Measurements from ENCODE around the gene QRFP.
A peak's percentile ranks its signal among the peaks of the same experiment; 100 is the strongest.

QRFP gene

GRCh38 chr9:130903194-130904069 is 6.8 kb upstream of the QRFP start:
- DNase-seq, result no peak

GRCh38 chr9:130902204-130903185 is 5.9 kb upstream of the QRFP start:
- no peak for DNase-seq

GRCh38 chr9:130901498-130902203 is 5.0 kb upstream of the QRFP start:
- no peak for DNase-seq

- no peak for DNase-seq
Measured at GRCh38 chr9:130900701-130901497, 4.3 kb upstream of the QRFP start.

GRCh38 chr9:130899051-130899748 is 2.6 kb upstream of the QRFP start:
- DNase-seq, result no peak

- DNase-seq, result no peak
Measured at GRCh38 chr9:130898552-130898852, 1.9 kb upstream of the QRFP start.

GRCh38 chr9:130897848-130898551 is 1.4 kb upstream of the QRFP start:
- DNase-seq, result no peak

- no peak for DNase-seq
Measured at GRCh38 chr9:130897105-130897751, 616 bp upstream of the QRFP start.

GRCh38 chr9:130895481-130896232 is 955 bp downstream of the QRFP start:
- DNase-seq, result no peak

GRCh38 chr9:130895038-130895437 is 1.6 kb downstream of the QRFP start:
- no peak for DNase-seq

GRCh38 chr9:130894546-130894945 is 2.1 kb downstream of the QRFP start:
- no peak for DNase-seq

- DNase-seq, result peak; percentile 79
Measured at GRCh38 chr9:130893341-130894101, 3.1 kb downstream of the QRFP start.

- DNase-seq, result no peak
Measured at GRCh38 chr9:130892477-130893304, 3.9 kb downstream of the QRFP start.

GRCh38 chr9:130891688-130892476 is 4.7 kb downstream of the QRFP start:
- DNase-seq, result no peak

- no peak for DNase-seq
Measured at GRCh38 chr9:130890870-130891687, 5.5 kb downstream of the QRFP start.

GRCh38 chr9:130890124-130890523 is 6.5 kb downstream of the QRFP start:
- no peak for DNase-seq

All from MV-4-11 (cell line).